ENCODE measurements around the gene PFKP. TPM values are rescaled to one million over a fixed set of nuclear protein-coding genes. Genes with fewer than 3 reads are reported as not detected.

PFKP gene
- total RNA-seq, 1 experiment from 2014 or later, result 140 TPM

GRCh38 chr10:3023892-3024291, 43.5 kb upstream of the PFKP start:
- H3K4me2 ChIP-seq (ENCODE audit: low read length), result no peak overlapping the region
- H3F3A ChIP-seq (ENCODE audit: low read length, unreplicated experiment), result no peaks in the 10 kb centered on the region
- no TSS peak for BruUV-seq (replicated peaks)
- no peak for ATAC-seq
- H3K27ac ChIP-seq (ENCODE audit: low read length), result no peak overlapping the region
- H3K9me3 ChIP-seq (ENCODE audit: low read length), result no peaks in the 10 kb centered on the region
- H4K20me1 ChIP-seq (ENCODE audit: low read length), result no peaks in the 10 kb centered on the region
- H3K79me2 ChIP-seq (ENCODE audit: low read length), result no peaks in the 10 kb centered on the region
- peaks cover 32% of the 10 kb centered on the region for H3K27me3 ChIP-seq (ENCODE audit: low read length)
- POLR2A ChIA-PET (ENCODE audit: unreplicated experiment), result no interaction called here
- TF ChIP-seq CTCF (conservative IDR thresholded peaks at IDR 0.05; ENCODE audit: low read depth, low read length), result no peak
- no peak for TF ChIP-seq EZH2 (IDR thresholded peaks at IDR 0.05; ENCODE audit: low read length, unreplicated experiment)
- TF ChIP-seq EZH2phosphoT487 (IDR thresholded peaks at IDR 0.05; ENCODE audit: borderline replicate concordance, low read length), result no peak
- intact Hi-C loops (cut with micrococcal nuclease), result no loop called here
- H3K9me2 ChIP-seq (replicated peaks; ENCODE audit: low read length), result no peaks in the 10 kb centered on the region
- CTCF ChIA-PET, result no interaction called here
- DNase-seq, result no peak
- no peaks in the 10 kb centered on the region for H3K36me3 ChIP-seq (ENCODE audit: low read depth, low read length)
- H3K4me1 ChIP-seq (ENCODE audit: insufficient read depth, low read length), result no peaks in the 10 kb centered on the region
- no peak overlapping the region for H3K9ac ChIP-seq (ENCODE audit: low read length)
- H2AFZ ChIP-seq (ENCODE audit: low read length), result no peak overlapping the region
- H3K4me3 ChIP-seq (ENCODE audit: low read length), result no peak overlapping the region

- TF ChIP-seq EZH2phosphoT487 (IDR thresholded peaks at IDR 0.05; ENCODE audit: borderline replicate concordance, low read length), result no peak
- no peak for TF ChIP-seq EZH2 (IDR thresholded peaks at IDR 0.05; ENCODE audit: low read length, unreplicated experiment)
- TF ChIP-seq CTCF (conservative IDR thresholded peaks at IDR 0.05; ENCODE audit: low read depth, low read length), result no peak
- DNase-seq, result no peak
- Histone ChIP-seq H3K36me3 (ENCODE audit: low read depth, low read length) (no peaks in the 10 kb centered on the region), H3F3A (ENCODE audit: low read length, unreplicated experiment) (no peaks in the 10 kb centered on the region), H3K27ac (ENCODE audit: low read length) (no peak overlapping the region), H2AFZ (ENCODE audit: low read length) (no peak overlapping the region), H3K9ac (ENCODE audit: low read length) (no peak overlapping the region), H4K20me1 (ENCODE audit: low read length) (no peaks in the 10 kb centered on the region), H3K4me2 (ENCODE audit: low read length) (no peak overlapping the region), H3K4me3 (ENCODE audit: low read length) (no peak overlapping the region), H3K9me2 (replicated peaks; ENCODE audit: low read length) (no peaks in the 10 kb centered on the region), H3K9me3 (ENCODE audit: low read length) (no peaks in the 10 kb centered on the region), H3K27me3 (ENCODE audit: low read length) (peaks cover 39% of the 10 kb centered on the region), H3K79me2 (ENCODE audit: low read length) (no peaks in the 10 kb centered on the region), H3K4me1 (ENCODE audit: insufficient read depth, low read length) (no peaks in the 10 kb centered on the region)
- ChIA-PET CTCF (no interaction called here), POLR2A (ENCODE audit: unreplicated experiment) (no interaction called here)
- ATAC-seq, result no peak
- intact Hi-C loops (cut with micrococcal nuclease), result no loop called here
- BruUV-seq (replicated peaks), result no TSS peak
These were observed 42.2 kb upstream of the PFKP start for GRCh38 chr10:3025026-3025683.

- H3K9me3 ChIP-seq (ENCODE audit: low read length), result no peaks in the 10 kb centered on the region
- no peaks in the 10 kb centered on the region for H3K79me2 ChIP-seq (ENCODE audit: low read length)
- H3K4me2 ChIP-seq (ENCODE audit: low read length), result no peak overlapping the region
- H4K20me1 ChIP-seq (ENCODE audit: low read length), result no peaks in the 10 kb centered on the region
- H3K36me3 ChIP-seq (ENCODE audit: low read depth, low read length), result no peaks in the 10 kb centered on the region
- ChIA-PET POLR2A (ENCODE audit: unreplicated experiment) (interaction anchor here (0.6 kb wide), 1 partner anchor 12 kb away, joined by 3 read pairs; no protein-coding TSS in a partner anchor), CTCF (no interaction called here)
- no peaks in the 10 kb centered on the region for H3K9me2 ChIP-seq (replicated peaks; ENCODE audit: low read length)
- no peaks in the 10 kb centered on the region for H3F3A ChIP-seq (ENCODE audit: low read length, unreplicated experiment)
- no peak for TF ChIP-seq EZH2 (IDR thresholded peaks at IDR 0.05; ENCODE audit: low read length, unreplicated experiment)
- ATAC-seq (no peak), DNase-seq (no peak)
- intact Hi-C loops (cut with micrococcal nuclease), result no loop called here
- no peak overlapping the region for H3K9ac ChIP-seq (ENCODE audit: low read length)
- no peaks in the 10 kb centered on the region; the same call in 1 of the 2 replicates for H3K4me1 ChIP-seq (ENCODE audit: insufficient read depth, low read length)
- no peak overlapping the region for H2AFZ ChIP-seq (ENCODE audit: low read length)
- no TSS peak for BruUV-seq (replicated peaks)
- no peak overlapping the region for H3K4me3 ChIP-seq (ENCODE audit: low read length)
- H3K27ac ChIP-seq (ENCODE audit: low read length), result no peak overlapping the region
- H3K27me3 ChIP-seq (ENCODE audit: low read length), result peaks cover 28% of the 10 kb centered on the region
These were observed 39.5 kb upstream of the PFKP start for GRCh38 chr10:3027866-3028265.
